Stimulated activated CD4-positive, alpha-beta T cell treated with anti-CD3 and anti-CD28 coated beads, Interleukin-1b, Interleukin-23, amount 100 ng/mL, for 48 hours (primary cell): ENCODE data around the gene GPC6.

ENCODE experiments used
- DNase-seq: peaks from one replicate; pipeline ENCODE4 v3.0.0-alpha.2; 2020

GPC6 gene

DNA sequence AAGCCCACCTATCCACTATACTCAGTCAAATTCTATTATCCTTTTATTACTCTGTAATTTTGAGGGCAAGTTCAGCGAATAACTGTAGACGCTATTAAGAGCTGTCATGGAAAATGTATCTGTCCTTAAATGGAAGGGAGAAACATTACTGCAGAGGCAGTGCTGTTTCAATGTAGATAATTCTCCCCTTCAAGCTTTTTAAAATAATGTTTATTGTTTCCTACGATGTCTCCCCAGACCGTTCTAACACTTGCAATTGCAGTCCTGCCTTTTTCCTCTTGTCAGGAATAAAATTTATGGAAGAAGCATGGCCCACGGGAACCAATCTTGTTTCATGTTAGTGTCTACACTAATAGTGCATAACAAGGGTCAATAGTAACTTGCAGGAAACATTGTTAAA lies 159.5 kb downstream of the GPC6 start:
- no peak for DNase-seq

DNA sequence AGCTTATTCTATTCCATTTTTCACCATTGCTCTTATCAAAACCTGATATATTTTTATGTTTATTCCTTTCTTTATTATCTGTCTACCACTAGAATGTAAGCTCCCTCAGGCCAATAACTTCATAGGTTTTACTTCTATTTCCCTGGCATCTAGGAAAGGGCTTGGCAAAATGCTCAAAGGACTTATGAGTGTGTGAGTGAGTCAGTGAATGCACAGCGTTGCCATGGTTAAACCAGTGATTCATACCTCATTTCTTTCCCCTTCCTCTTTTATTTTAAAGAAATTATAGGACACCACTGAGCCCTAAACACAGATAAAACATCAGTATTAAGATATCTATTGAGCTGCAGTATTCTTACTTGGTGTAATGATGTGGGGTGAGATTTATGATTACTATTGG lies 162.1 kb downstream of the GPC6 start:
- DNase-seq: no peak

DNA sequence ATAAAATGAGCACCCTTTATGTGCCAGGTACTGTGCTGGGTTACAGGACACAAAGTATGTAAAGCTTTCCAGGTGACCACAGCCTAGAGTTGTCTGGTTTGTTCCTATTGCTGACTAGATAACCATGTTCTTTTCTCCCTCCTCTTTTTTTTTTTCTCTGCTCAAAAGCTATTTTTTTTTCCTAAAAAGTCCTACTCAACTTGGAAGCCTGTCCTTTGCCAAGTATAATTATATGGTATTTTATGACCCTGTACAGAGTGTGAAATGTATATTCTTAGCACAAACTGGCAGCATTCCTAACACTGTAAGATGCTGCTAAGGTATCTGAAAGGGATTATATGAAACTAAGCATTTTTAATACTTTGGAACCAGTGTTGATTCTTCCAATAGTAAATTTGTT lies 171.0 kb downstream of the GPC6 start:
- no peak for DNase-seq

DNA sequence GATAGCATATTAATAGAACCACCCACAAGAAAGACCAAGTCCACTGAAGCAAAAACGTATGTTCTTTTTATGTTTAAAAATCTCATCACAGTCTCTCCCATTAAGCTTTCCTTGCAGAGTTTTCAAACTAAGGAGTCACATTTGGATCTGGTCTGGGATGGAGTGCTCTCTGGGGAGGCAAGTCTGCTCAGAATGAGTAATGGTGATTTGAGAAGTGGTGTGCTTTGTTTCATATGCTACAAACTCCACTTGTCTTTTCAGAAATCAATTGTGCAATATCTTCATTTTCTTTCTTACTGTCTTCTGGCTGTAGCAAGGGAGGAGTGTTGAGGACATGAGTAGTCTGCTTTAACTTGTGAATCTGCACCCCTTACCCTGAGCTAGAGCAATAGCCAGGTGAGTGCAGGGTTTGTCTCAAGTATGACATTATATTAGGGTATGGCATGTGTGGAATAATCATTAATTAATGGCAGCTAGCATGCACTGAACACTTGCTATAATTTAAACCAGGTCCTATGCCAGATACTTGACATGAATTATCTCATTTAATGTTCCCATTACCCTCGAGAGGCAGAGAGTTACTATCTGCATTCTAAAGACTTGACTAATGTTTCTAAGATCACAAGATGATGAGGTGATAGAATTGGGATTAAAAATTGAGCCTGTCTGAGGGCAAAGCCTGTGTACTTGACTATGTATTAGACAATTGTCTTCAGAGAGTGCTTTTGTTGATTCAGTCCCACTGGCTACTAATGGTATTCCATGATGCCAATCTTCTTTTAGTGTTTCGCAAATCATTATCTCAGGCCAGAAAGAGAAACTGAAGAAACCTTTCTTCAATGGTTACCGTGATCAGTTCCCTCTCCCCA lies 171.8 kb downstream of the GPC6 start:
- no peak for DNase-seq

DNA sequence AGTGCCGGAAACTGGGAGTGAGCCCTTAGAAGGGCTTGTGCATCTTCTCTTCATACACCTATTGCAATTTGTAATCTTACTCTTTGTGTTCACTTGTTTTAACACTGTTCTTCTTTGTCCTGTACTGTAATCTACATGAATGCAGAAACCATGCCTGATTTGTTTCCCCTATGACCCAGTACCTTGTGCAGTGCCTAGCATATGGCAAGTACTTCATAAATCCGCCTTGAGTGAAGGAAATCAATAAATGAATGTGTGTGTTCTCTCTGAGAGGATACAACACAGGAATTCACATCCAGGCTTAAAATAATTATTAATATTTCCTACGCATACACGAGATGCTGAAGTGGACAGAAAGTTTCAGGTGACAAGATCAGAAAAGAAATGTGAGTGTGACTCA lies 172.6 kb downstream of the GPC6 start:
- no peak for DNase-seq

DNA sequence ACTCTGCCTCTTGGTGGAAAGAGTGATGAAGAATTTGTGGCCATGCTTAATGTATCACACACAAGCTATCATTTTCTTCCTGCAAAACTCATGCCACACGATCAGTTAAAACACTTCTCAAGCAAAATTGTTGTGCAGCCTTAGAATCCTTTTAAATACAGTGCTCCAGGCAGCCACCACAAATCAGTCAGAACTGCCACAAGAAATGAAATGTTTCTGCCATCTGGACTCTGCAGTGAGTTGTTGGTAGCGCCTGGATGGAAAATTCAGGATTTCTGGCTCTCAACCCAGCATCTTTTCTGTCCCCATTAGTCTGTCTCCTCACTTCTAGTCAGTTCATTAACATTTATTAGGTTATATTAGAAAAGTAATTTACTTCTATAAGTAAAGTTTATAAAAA lies 179.5 kb downstream of the GPC6 start:
- no peak for DNase-seq

DNA sequence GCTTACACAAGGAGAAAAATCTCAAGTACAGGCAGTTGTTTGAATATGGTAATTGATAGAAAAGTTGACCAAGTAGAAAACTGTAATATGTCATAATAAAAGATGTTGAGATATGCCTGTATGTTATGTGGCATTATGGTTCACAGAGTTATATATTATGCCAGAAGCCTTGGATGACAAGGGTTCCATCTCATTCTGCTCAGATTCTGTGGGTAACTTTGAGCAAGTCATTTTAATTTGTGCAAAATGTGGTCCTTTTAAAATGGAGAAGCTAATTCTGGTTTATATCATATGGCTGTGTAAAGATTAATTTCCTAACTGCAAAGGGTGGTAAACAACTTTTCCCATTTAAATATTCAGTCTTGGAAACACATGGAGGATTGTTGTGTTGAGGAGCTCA lies 180.9 kb downstream of the GPC6 start:
- DNase-seq: no peak

DNA sequence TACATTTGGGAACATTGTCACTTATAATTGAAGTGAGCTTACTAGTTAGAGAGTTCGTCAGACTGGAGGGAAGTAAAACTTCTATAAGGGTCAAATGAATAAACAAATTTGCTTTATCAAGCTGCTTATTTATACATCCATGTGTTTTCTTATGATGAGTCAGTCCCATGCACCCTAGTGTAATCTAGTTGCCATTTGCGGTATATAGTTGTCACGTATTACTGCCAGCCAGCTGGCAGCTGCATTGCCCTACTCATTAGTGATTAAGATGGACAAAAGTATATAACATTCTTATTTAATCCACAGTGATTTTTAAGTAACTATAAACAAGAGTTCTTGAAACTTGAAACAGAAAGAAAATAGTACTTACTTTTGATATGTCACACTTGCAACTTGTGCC lies 182.4 kb downstream of the GPC6 start:
- no peak for DNase-seq

DNA sequence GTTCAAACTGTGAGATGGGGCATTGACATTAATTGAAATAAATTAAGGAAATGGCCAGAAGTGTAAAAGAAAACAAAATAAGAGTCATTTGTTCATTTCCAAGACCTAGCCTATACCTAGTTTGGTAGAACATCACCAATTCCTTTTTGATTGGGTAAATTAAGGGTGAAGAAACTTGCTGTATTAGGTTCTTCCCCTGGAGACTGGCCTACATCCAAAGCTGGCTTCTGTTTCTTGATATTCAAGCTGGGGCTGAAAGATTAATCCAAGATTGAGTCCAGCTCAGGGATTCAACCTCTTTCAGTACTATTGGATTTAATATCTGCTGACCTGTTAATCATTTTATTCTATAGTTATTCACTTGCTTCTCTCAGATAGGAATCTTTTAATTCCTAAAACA lies 183.2 kb downstream of the GPC6 start:
- DNase-seq: no peak

DNA sequence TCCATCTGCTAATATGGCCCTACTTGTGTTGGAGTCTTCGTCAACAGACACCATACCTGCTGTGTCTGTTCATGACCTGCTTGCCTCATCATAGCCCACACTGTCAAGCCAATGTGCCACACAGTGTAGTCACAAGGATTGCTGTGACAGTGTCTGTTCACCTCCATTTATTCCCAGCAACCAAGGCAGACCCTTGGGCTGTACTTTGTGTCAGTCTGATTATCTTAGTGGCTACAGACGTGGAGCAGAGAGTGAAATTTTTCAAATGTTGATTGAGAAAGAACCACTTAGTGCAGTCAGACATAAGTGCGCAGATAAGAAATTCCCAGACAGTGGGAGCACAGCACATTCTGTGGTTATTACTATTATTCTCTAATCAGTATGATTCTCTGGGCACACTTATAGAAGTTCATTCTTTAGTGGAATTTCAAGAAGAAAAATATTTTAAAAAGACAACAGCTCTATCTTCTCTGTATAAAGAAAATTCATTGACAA lies 184.6 kb downstream of the GPC6 start:
- DNase-seq: no peak

DNA sequence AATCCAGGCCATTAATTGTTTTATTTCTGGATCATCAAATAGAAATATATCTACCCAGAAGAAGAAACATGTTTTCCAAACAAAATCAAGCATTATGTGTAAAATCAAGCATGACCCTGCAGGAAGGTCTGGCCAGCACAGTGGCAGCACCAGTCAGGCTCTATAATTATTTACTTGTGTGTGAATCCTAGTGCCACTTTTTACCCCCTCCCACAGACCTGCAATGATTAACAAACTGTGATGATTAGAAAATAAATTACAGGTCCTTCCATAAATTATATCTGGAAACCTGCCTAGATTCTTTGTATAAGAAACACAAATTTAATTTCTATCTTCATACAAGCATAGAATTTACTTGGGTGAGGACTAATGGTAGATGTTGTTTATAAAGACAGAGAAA lies 186.1 kb downstream of the GPC6 start:
- DNase-seq: no peak

DNA sequence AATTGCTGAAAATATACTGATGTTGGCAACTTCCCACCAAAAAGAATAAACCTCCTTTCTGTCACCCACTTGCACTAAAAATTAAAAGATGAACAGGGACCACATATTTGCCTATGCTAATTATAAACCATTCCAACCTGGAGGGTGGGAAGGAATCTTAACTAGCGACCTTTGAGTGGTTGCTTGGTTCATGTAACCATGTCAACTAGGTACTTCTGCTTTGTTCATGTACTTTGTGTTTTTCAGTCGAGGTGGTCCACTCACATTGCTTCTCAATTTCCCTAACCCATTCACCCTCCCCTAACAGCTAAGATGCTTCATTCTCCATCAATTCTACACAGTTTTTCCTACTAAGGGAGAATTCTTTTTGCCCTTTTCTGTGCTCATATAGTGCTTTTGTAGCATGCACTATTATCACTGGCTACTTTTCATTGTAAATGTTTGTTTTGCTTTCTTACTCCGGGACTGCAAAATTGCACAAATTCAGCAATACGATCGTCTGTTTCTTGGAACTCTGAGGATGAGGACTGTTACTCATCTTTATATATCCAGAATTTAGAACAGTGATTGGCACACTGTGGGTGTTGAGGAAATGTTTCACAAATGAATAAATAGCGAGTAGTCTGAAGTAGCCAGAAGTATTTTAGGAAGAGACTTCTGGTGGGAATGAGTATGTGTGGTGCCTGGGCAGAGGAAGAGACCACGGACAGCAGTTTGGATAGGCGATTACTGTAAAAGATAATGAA lies 187.5 kb downstream of the GPC6 start:
- DNase-seq: no peak

DNA sequence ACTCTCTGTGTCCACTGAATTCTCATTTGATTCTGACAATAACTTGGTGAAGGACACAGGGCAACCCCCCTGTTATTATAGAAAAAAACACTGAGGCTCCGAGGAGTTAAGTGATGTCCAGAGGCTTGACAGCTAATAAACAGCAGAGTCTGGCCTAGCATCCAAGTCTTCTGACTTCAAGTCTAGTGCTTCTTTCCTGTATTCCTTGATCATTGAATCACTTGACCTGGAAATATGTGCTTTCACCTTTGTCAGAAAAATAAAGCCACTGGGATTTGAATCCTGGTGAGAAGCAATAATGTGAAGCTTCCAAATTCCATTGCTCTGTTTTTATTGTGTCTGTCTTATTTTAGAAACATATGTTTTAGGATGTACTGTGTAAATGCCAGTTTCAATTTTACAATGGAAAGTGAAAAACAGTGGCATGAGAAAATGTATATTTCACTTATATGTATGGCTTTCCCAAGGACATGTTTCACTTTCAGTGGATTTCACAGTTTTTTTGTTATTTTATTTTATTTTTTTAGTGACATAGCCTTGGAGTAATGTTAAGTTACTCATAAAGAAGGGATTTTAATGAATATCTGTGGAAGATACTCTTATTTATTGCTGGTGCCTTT lies 190.2 kb downstream of the GPC6 start:
- DNase-seq: no peak

DNA sequence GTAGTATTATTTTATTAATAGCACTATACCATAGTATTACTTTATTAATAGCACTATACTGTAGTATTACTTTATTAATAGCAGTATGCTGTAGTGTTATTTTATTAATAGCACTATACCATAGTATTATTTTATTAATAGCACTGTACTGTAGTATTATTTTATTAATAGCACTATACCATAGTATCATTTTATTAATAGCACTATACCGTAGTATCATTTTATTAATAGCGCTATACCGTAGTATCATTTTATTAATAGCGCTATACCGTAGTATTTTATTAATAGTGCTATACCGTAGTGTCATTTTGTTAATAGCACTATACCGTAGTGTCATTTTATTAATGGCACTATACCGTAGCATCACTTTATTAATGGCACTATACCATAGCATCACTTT lies 191.8 kb downstream of the GPC6 start:
- no peak for DNase-seq

DNA sequence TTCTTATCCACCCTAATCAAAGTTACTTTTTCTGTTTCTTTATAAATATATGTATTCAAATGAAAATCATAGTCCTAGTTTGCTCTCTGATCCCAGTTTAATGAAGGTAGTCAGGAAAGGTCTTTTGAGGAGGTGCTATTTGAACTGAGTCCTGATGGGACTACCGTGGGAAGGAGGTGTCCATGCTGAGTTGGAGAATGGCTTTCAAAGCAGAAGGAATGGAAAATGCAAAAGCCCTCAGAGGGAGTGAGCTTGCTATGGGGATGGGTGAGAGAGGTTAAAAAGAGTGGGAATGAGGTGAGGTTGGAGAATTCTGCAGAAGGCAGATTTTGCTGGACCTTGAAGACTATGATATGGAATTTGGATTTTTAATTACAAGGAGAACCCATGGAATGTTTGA lies 193.6 kb downstream of the GPC6 start:
- DNase-seq: no peak

DNA sequence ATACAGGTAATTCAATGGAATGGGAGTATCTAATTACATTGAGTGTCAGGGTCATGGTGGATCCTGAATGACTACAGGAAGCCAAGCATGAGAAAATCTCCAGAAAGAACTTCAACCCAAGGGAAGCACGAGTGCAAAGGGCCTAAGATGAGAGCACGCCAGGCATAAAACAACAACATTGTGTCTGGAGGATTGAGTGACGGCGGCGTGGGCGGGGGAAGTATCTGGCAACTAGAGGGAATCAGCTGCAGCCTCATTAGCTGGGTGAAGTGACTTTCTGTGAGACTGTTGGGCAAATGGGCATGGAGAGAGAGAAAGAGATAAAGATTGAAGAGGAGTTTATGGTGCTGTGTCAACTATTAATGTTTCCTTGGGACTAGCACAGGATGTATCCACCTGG lies 194.3 kb downstream of the GPC6 start:
- no peak for DNase-seq

DNA sequence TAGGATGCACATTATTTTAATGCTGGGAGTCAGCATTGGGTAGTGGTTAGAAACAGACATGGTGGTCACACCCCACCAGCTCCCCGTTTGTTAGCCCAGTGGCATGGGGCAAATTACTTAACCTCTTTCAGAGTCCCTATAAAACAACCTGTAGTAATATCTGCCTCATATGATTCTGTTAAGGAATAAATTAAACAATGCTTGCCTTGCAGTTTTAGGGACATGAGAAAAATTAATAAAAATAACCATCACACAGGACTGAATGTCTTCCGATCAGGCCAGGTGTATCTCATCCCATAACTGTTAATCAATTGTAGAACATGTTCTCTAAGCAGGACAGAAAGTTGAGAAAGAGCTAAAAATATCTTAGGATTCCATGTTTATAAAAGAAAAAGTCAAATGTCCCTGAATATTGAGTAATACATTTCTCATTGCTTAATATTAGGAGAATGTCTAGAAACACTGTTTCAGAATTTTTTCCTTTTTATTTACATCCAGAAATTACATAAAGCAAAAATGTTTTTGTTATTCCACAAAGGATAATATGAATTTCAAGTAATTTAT lies 196.5 kb downstream of the GPC6 start:
- no peak for DNase-seq

DNA sequence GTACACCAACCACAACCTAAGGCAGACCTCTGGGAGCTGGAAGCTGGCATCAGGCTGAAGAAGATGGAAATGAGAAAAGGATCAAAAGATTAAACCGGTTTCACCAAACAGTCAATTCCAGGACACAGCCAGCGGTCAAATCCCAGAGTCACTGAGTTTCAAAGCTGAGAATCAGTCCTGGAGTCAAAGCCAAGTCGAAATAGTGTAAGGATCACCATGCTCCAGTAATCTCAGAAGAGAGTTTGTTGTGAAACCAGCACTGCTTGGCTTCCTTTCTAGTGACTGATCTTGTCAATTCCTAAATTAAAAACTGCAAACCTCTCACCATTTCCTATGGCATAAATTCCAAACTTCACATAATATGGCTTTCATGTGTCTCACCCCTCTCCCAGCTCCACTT lies 198.8 kb downstream of the GPC6 start:
- no peak for DNase-seq

DNA sequence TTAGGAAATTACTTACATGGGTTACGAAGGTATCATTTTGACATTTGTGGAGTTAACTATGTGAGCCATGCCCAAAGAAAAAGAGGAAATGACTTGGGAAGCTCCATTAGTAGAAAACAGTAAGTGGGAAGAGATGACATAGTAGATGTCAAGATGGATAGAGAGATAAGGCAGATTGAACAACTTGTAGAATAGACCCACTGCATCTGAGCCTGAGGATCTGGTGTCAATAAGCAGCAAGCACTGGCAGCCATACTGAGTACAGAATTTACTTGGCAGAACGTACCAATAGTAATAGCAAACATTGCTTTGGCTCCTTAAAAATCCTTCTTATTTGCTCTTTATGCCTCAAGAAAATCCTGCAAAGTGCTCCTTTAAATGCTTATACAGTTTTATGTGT lies 203.8 kb downstream of the GPC6 start:
- no peak for DNase-seq

DNA sequence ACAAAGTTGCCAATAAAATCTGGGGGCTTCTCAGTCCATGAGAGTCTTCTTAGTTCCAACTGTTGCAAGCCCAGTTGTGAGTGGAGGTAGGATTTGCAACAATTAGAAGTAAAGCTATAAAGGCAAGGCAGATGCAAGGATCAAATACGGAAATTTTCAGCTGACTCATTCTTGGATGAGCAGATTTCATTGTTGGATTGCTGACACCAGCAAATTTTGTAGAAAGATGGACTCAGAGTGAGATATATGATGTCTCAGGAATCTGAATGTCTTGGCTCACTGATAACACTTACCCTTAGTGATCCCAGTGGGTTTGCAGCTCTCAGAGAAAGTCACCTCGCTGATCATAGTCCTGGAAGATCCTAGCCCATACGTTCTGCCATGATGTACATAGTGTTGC lies 209.0 kb downstream of the GPC6 start:
- no peak for DNase-seq

DNA sequence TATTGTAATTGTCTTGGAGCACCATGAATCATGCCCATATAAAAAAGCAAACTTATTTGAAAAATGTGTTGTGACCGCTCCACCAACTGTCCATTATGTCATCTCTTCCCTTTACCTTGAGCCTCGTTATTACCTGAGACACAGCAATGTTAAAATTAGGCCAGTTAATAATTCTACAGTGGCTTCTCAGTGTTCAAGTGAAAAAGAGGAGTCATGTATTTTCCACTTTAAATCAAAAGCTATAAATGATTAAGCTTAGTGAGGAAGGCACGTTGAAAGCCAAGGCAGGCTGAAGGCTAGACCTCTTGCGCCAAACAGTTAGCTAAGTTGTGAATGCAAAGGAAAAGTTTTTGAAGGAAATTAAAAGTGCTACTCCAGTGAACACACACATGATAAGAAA lies 210.5 kb downstream of the GPC6 start:
- DNase-seq: no peak

DNA sequence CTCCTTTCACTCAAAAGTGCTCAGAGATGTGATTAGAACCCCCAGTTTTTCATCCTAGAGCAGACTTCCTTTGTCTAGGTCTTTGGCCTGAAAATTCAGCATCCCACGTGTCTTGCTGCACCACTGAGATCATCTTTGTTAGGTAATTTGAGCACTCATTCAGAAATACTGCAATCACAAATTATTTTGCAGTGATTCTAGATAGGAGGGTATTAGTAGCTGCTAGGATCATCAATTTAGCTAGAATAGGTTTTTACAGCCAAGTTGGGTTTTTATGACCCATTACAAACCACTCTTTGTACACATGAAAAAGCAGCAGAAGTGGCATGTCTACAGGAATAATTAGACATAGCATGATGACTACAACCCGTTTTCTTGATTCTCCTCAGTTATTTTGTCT lies 219.6 kb downstream of the GPC6 start:
- DNase-seq: no peak

DNA sequence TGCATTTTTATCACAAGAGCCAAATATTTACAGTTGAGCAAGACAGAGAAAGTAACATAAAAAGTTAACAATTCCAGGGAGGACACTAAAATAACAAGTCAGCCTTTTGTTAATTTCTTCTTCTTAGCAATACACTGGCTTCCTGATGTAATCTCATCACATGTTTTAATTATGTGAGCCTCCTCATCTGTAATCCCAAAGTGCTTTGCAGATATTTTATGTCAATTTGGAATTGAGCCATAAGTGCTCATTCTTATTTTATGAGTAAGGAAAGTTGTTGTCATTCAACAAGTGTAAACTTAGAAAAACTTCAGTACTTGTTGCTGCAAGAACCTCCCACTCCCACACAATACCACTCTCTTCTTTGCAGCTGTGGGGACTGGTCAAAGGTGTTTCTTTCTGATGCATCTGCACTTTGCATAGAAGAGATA lies 223.6 kb downstream of the GPC6 start:
- no peak for DNase-seq

DNA sequence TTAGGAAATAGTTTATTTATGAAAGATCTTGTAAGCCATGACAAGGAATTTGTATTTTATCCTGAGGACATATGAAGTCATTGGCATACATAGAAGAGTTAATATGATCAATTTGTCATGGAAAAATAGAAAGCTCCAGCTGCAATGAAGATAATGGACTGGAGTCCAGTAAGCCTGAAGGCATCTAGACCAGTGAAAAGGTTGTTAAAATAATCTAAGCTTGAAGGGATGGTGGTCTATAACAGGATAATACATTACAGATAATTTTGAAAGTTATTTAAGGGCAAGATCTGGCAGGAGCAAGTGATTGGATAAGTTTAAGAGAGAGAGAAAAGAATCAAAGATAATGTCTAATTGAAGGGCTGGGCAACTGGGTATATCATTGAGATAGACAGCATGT lies 224.2 kb downstream of the GPC6 start:
- DNase-seq: no peak
